Ascending aorta (tissue), 2 donors: ENCODE data around the gene NPRL2. TPM values are rescaled to one million over a fixed set of nuclear protein-coding genes. Genes with fewer than 3 reads are reported as not detected.

Experiments
- DNase-seq, 2 donors: peaks; one replicate each; pipeline ENCODE4 v3.0.0-alpha.2; 2019; ENCODE audit warnings: low spot score in 2 of 2
- H3K27ac ChIP-seq, 2 donors: fragments of 200-600 bp; sonication (generic); one replicate each; pipeline ENCODE4 v1.5.1; 2016 to 2017; ENCODE audit warnings: mild to moderate bottlenecking in 1 of 2
- H3K27me3 ChIP-seq: fragments of 200-600 bp; sonication (generic); one replicate; pipeline ENCODE4 v1.5.1; 2017
- H3K36me3 ChIP-seq, 2 donors: fragments of 200-600 bp; sonication (generic); one replicate each; pipeline ENCODE4 v1.5.1; 2016
- H3K4me1 ChIP-seq, 2 donors: fragments of 200-600 bp; sonication (generic); one replicate each; pipeline ENCODE4 v1.5.1; 2016 to 2017; ENCODE audit warnings: mild to moderate bottlenecking in 1 of 2
- H3K4me3 ChIP-seq, 2 donors: fragments of 200-600 bp; sonication (generic); one replicate each; pipeline ENCODE4 v1.5.1; 2016 to 2017; ENCODE audit warnings: mild to moderate bottlenecking in 1 of 2
- H3K9me3 ChIP-seq, 2 donors: fragments of 200-600 bp; sonication (generic); one replicate each; pipeline ENCODE4 v1.5.1; 2016
- CTCF ChIP-seq, 3 experiments: fragments of 200-600 bp in 2 of 3; fragments of 450-650 bp in 1 of 3; sonication (generic) in 2 of 3; IDR thresholded peaks; one replicate each; pipeline ENCODE4 v1.5.1; 2016 to 2019; ENCODE audit warnings: antibody characterized with exemption in 3 of 3, mild to moderate bottlenecking in 1 of 3, moderate library complexity in 1 of 3
- intact Hi-C: fragments of 100-400 bp; cut with DNase I; formaldehyde crosslinking; loops from one replicate; pipeline ENCODE4 v1.15.1; 2023
- total RNA-seq: library from RNA; depleted of rRNA; stranded (reverse); fragments of >200 nt; gene quantifications from one replicate; pipeline ENCODE4 v1.1.0, GENCODE V29; 2016

Gene NPRL2
- total RNA-seq, 1 donor from 2014 or later = 37.8 TPM

GRCh38 chr3:50370594-50370993, 20.0 kb upstream of the NPRL2 start:
- H3K9me3 ChIP-seq = no peaks in the 10 kb centered on the region
- intact Hi-C loops = no loop called here
- no peaks in the 10 kb centered on the region for H3K36me3 ChIP-seq
- peaks cover 0 to 3% of the 10 kb centered on the region in 2 donors for H3K4me1 ChIP-seq
- no peak overlapping the region for H3K27ac ChIP-seq
- no peaks in the 10 kb centered on the region for H3K27me3 ChIP-seq
- no peak overlapping the region for H3K4me3 ChIP-seq
- DNase-seq = no peak
- TF ChIP-seq CTCF (IDR thresholded peaks at IDR 0.05) = no peak

GRCh38 chr3:50369012-50369670, 18.6 kb upstream of the NPRL2 start:
- intact Hi-C loops = no loop called here

GRCh38 chr3:50365842-50366220, 15.3 kb upstream of the NPRL2 start:
- Histone ChIP-seq H3K36me3 (no peaks in the 10 kb centered on the region), H3K9me3 (no peaks in the 10 kb centered on the region), H3K27me3 (no peaks in the 10 kb centered on the region), H3K4me3 (peak overlapping the region; percentile 65 to 73), H3K4me1 (peaks cover 0 to 14% of the 10 kb centered on the region in 2 donors), H3K27ac (no peak overlapping the region)
- intact Hi-C loops = loop anchor here (2.0 kb wide), 1 partner anchor 137 kb away; the partner anchor contains the start of gene CACNA2D2
- DNase-seq = no peak
- TF ChIP-seq CTCF (IDR thresholded peaks at IDR 0.05) = no peak

More at GRCh38 chr3:50369012-50369670, 18.6 kb upstream of the NPRL2 start:
- H3K27me3 ChIP-seq = no peaks in the 10 kb centered on the region
- no peak overlapping the region for H3K27ac ChIP-seq
- H3K36me3 ChIP-seq = no peaks in the 10 kb centered on the region
- H3K4me3 ChIP-seq = no peak overlapping the region
- TF ChIP-seq CTCF (IDR thresholded peaks at IDR 0.05) = no peak
- DNase-seq = no peak
- H3K9me3 ChIP-seq = no peaks in the 10 kb centered on the region
- H3K4me1 ChIP-seq = peaks cover 0 to 14% of the 10 kb centered on the region in 2 donors

- H3K4me1 ChIP-seq = peaks cover 0 to 14% of the 10 kb centered on the region in 2 donors
- H3K9me3 ChIP-seq = no peaks in the 10 kb centered on the region
- no peaks in the 10 kb centered on the region for H3K36me3 ChIP-seq
- H3K27ac ChIP-seq = peak overlapping the region in 1 of 2 donors; percentile 56
- H3K4me3 ChIP-seq = peak overlapping the region; percentile 65 to 73
- no peak for TF ChIP-seq CTCF (IDR thresholded peaks at IDR 0.05)
- intact Hi-C loops = loop anchor here (2.0 kb wide), 1 partner anchor 138 kb away; the partner anchor contains the start of gene CACNA2D2
- no peaks in the 10 kb centered on the region for H3K27me3 ChIP-seq
- DNase-seq = peak; percentile 57 to 87
Measured at GRCh38 chr3:50365080-50365841, 14.7 kb upstream of the NPRL2 start.

- H3K4me1 ChIP-seq = peaks cover 0 to 14% of the 10 kb centered on the region in 2 donors
- no peaks in the 10 kb centered on the region for H3K36me3 ChIP-seq
- H3K27me3 ChIP-seq = no peaks in the 10 kb centered on the region
- DNase-seq = no peak
- H3K27ac ChIP-seq = no peak overlapping the region
- no peak for TF ChIP-seq CTCF (IDR thresholded peaks at IDR 0.05)
- H3K4me3 ChIP-seq = peak overlapping the region; percentile 65 to 73
- no peaks in the 10 kb centered on the region for H3K9me3 ChIP-seq
- intact Hi-C loops = loop anchor here (2.0 kb wide), 1 partner anchor 138 kb away; the partner anchor contains the start of gene CACNA2D2
Measured at GRCh38 chr3:50364573-50365079, 14.1 kb upstream of the NPRL2 start.
